ENCODE measurements around the gene NTRK3.

The NTRK3 gene

DNA sequence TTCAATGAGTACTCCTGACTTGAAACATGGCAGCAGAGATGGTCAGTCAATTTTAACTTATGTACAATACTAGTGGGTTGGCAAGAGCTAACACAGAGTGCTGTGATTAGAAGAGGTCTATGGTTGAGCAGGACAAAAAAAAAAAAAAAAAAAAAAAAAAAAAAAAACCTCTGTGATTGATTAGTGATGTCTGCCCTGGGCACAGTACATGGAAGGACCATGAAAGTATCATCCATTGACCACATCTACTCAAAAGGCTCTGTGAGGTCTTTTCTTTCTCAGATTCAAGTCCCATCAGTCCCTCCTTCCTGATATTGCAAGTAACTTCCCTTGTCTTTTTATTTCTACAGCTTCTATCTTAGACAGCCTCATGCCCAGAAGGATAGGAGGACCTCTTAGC lies 59.6 kb downstream of the NTRK3 start:
- no peak overlapping the region for H3K4me3 ChIP-seq (ENCODE audit: low read depth, low read length)
- TF ChIP-seq, protein P1, sequence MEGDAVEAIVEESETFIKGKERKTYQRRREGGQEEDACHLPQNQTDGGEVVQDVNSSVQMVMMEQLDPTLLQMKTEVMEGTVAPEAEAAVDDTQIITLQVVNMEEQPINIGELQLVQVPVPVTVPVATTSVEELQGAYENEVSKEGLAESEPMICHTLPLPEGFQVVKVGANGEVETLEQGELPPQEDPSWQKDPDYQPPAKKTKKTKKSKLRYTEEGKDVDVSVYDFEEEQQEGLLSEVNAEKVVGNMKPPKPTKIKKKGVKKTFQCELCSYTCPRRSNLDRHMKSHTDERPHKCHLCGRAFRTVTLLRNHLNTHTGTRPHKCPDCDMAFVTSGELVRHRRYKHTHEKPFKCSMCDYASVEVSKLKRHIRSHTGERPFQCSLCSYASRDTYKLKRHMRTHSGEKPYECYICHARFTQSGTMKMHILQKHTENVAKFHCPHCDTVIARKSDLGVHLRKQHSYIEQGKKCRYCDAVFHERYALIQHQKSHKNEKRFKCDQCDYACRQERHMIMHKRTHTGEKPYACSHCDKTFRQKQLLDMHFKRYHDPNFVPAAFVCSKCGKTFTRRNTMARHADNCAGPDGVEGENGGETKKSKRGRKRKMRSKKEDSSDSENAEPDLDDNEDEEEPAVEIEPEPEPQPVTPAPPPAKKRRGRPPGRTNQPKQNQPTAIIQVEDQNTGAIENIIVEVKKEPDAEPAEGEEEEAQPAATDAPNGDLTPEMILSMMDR (IDR thresholded peaks at IDR 0.05; ENCODE audit: low read depth, low read length) = no peak

DNA sequence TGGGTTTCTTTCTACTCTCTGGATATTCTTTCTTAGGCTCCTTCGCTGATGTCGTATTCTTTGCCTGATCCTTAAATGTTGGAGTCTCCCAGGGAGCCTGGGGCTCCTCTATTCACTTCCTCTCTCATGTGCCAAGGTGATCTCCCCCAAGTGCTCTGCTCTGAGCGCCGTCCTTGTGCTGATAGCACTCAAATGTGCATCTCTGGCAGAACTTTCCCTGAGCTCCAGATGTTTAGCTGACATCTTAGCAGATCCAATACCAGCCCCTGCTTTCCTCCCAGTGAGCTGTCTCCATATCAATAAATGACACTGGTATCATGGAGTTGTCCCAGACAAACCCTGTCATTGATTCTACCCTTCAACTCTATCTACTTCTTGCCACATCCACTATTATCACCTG lies 62.4 kb downstream of the NTRK3 start:
- no peak overlapping the region for H3K4me3 ChIP-seq (ENCODE audit: low read depth, low read length)
- TF ChIP-seq, protein P1 (IDR thresholded peaks at IDR 0.05; ENCODE audit: low read depth, low read length) = no peak

DNA sequence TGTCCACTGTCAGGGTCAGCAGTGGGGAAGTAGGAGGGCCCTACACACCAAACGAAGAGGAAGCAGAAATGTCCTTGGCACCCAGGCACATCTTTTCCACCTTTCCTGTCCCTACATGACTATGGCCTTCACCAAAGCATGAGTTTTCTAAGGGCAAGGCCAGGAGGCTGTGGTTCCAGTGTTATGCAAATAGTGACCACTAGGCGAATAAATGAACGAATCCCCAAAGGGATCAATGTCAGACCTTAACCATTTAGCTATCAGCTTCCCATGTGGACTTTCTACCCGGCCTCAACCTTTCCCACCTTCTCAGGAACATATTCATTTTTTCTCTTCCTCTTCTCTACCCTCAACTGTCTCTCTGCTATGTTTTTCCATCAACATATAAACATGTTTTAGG lies 63.1 kb downstream of the NTRK3 start:
- H3K4me3 ChIP-seq (ENCODE audit: low read depth, low read length) = no peak overlapping the region
- TF ChIP-seq, protein P1 (IDR thresholded peaks at IDR 0.05; ENCODE audit: low read depth, low read length) = no peak

DNA sequence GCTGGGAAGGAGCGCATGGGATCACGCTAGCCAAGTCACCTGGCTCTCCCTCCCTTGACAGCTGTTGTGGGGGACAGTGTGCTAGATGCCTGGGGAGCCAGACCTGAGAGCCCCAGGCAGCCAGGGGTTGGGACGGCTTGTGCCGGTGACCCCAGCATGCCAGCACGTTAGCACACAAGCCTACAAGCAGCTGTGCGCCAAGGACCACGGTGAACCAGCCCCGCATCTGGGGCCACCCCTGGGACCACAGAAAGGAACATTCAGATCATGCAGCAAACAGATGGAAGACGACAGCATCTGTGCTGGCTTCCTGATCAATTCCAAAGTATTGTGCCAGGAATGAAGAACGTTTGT lies 64.8 kb downstream of the NTRK3 start:
- H3K4me3 ChIP-seq (ENCODE audit: low read depth, low read length) = no peak overlapping the region
- TF ChIP-seq, protein P1 (IDR thresholded peaks at IDR 0.05; ENCODE audit: low read depth, low read length) = no peak

DNA sequence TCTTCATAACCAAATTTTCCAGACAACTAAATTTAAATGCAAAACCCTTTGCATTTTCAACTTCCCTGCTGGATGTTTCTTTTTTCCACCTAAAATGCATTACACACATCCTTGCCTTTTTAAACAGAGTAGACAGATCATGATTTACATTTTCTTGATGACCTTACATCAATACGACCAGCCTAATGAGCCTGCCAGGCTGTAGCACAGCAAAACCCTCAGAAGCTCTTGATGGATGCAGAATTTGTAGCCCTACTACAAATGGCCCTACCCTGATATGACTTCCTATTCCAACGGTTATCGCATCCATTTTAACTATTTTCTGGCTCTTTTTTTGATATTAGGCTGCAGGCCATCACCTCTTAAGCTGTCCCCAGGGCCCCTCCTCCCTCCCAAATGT lies 66.3 kb downstream of the NTRK3 start:
- no peak overlapping the region for H3K4me3 ChIP-seq (ENCODE audit: low read depth, low read length)
- TF ChIP-seq, protein P1 (IDR thresholded peaks at IDR 0.05; ENCODE audit: low read depth, low read length) = no peak

DNA sequence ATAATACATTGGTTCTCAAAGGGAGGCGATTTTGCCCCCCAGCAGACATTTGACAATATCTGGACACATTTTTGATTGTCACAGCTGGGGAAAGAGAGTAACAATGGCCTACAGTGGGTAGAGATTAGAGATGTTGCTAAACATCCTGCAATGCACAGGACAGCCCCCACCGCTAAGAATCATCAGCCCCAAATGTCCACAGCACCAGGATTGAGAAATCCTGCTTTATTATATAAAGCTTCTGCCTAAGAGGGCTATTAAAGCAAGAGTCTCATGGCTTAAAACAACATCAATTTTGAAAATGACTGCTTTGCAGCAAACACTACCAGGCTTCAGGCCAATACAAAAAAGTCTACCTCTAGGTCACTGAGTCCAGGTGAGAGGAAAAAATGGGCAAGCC lies 68.2 kb downstream of the NTRK3 start:
- TF ChIP-seq, protein P1 (IDR thresholded peaks at IDR 0.05; ENCODE audit: low read depth, low read length) = no peak
- no peak overlapping the region for H3K4me3 ChIP-seq (ENCODE audit: low read depth, low read length)

DNA sequence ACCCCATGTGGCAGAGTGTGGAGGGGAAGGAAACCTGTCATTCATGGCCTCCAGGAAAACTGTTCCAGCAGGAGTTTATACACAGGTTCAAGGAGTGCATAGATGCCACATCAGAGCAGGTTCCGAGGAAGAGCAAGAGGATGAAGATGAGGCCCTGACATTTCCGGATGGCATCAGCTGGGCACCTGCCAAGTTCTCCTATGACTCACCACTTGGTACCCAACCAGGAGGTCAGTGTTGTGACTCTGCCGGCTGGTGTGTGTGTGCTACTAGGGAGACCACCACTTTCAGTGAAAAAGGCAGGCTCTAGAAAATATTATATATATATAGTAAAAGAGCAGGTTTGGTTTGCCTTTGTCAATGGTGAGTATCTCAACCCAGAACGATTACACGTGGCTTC lies 69.3 kb downstream of the NTRK3 start:
- TF ChIP-seq, protein P1 (IDR thresholded peaks at IDR 0.05; ENCODE audit: low read depth, low read length) = no peak

More for the DNA sequence above, 69.3 kb downstream of the NTRK3 start:
- H3K4me3 ChIP-seq (ENCODE audit: low read depth, low read length) = no peak overlapping the region

All from WI38 (cell line).